HEK293 (cell line): ENCODE measurements around the gene LIN9.

Experiments used
- CTCF ChIP-seq: fragments of 450-650 bp; formaldehyde crosslinking; IDR thresholded peaks from 2 replicates; pipeline ENCODE4 v1.5.1; 2016; ENCODE audit warnings: missing biosample characterization, missing genetic modification characterization
- GLI4 ChIP-seq: fragments of 450-650 bp; formaldehyde crosslinking; IDR thresholded peaks from 2 replicates; pipeline ENCODE4 v1.5.1; 2016; ENCODE audit warnings: missing biosample characterization, missing genetic modification characterization
- HOXA7 ChIP-seq: sonication (generic); formaldehyde crosslinking; IDR thresholded peaks from 2 replicates; pipeline ENCODE4 v1.8.1; 2022; ENCODE audit warnings: missing genetic modification reagents, borderline replicate concordance
- MEIS1 ChIP-seq: sonication (generic); formaldehyde crosslinking; IDR thresholded peaks from 2 replicates; pipeline ENCODE4 v1.8.1; 2022; ENCODE audit warnings: missing genetic modification reagents, mild to moderate bottlenecking, borderline replicate concordance
- PATZ1 ChIP-seq: fragments of 450-650 bp; formaldehyde crosslinking; IDR thresholded peaks from 2 replicates; pipeline ENCODE4 v1.5.1; 2016; ENCODE audit warnings: missing biosample characterization, missing genetic modification characterization
- TCF7L2 ChIP-seq: IDR thresholded peaks from 2 replicates; pipeline ENCODE4 v1.6.1; 2011; ENCODE audit warnings: low read depth, mild to moderate bottlenecking, inconsistent platforms, low read length, moderate library complexity, borderline replicate concordance
- ZBTB21 ChIP-seq: fragments of 450-650 bp; formaldehyde crosslinking; IDR thresholded peaks from 2 replicates; pipeline ENCODE4 v1.5.1; 2017; ENCODE audit warnings: missing biosample characterization, missing genetic modification characterization
- ZBTB44 ChIP-seq: fragments of 450-650 bp; IDR thresholded peaks from 2 replicates; pipeline ENCODE4 v1.5.1; 2018; ENCODE audit warnings: missing biosample characterization, mild to moderate bottlenecking, missing genetic modification characterization
- ZBTB7A ChIP-seq: fragments of 450-650 bp; formaldehyde crosslinking; IDR thresholded peaks from 2 replicates; pipeline ENCODE4 v1.5.1; 2016; ENCODE audit warnings: low read depth, missing biosample characterization, missing genetic modification characterization
- ZBTB8A ChIP-seq: fragments of 450-650 bp; formaldehyde crosslinking; IDR thresholded peaks from 2 replicates; pipeline ENCODE4 v1.5.1; 2016; ENCODE audit warnings: missing biosample characterization, missing genetic modification characterization
- ZNF518A ChIP-seq: fragments of 450-650 bp; formaldehyde crosslinking; conservative IDR thresholded peaks from 2 replicates; pipeline ENCODE4 v1.5.1; 2016; ENCODE audit warnings: low read depth, missing biosample characterization, missing genetic modification characterization
- ZNF624 ChIP-seq: fragments of 450-650 bp; formaldehyde crosslinking; IDR thresholded peaks from 2 replicates; pipeline ENCODE4 v1.5.1; 2017; ENCODE audit warnings: missing biosample characterization, missing genetic modification characterization
- ZSCAN30 ChIP-seq: fragments of 450-650 bp; IDR thresholded peaks from 2 replicates; pipeline ENCODE4 v1.5.1; 2018; ENCODE audit warnings: missing biosample characterization, mild to moderate bottlenecking, missing genetic modification characterization, moderate library complexity

- TF ChIP-seq ZBTB21 (tag by site-specific recombination) (no peak), TCF7L2 (no peak), CTCF (tag by site-specific recombination) (no peak), ZBTB7A (tag by site-specific recombination) (no peak), ZNF518A (no peak), HOXA7 (CRISPR knock-in tag) (no peak), ZSCAN30 (no peak), ZBTB44 (tag by site-specific recombination) (0 out of 2 replicates have a peak, but pooled peaks have one; percentile 27), PATZ1 (no peak), ZNF624 (no peak), GLI4 (tag by site-specific recombination) (no peak), MEIS1 (CRISPR knock-in tag) (no peak), ZBTB8A (tag by site-specific recombination) (no peak)
These were observed 123.6 kb downstream of the LIN9 start for GRCh38 chr1:226185141-226186036.
